WTC11 (cell line): ENCODE measurements around the gene CSNK1G3.

Experiments
- CREM ChIP-seq: sonication (generic); formaldehyde crosslinking; IDR thresholded peaks from 2 replicates; pipeline ENCODE4 v1.8.1; 2022; ENCODE audit warnings: mild to moderate bottlenecking, missing genetic modification reagents, moderate library complexity
- MXD4 ChIP-seq: fragments of 250-450 bp; sonication (Bioruptor Pico); IDR thresholded peaks from 2 replicates; pipeline ENCODE4 v1.8.0; 2021; ENCODE audit warnings: mild to moderate bottlenecking, moderate library complexity, borderline replicate concordance
- NR2C2 ChIP-seq: sonication (generic); formaldehyde crosslinking; IDR thresholded peaks from 2 replicates; pipeline ENCODE4 v1.8.0; 2022; ENCODE audit warnings: mild to moderate bottlenecking, missing genetic modification reagents
- STAT6 ChIP-seq: sonication (generic); formaldehyde crosslinking; conservative IDR thresholded peaks from 2 replicates; pipeline ENCODE4 v1.8.1; 2023; ENCODE audit warnings: mild to moderate bottlenecking, low read depth, missing genetic modification reagents, moderate library complexity
- TF ChIP-seq, protein P1 (sequence below): fragments of 200-600 bp; IDR thresholded peaks from 2 replicates; pipeline ENCODE4 v1.8.0; 2022; ENCODE audit warnings: antibody characterized with exemption

DNA sequence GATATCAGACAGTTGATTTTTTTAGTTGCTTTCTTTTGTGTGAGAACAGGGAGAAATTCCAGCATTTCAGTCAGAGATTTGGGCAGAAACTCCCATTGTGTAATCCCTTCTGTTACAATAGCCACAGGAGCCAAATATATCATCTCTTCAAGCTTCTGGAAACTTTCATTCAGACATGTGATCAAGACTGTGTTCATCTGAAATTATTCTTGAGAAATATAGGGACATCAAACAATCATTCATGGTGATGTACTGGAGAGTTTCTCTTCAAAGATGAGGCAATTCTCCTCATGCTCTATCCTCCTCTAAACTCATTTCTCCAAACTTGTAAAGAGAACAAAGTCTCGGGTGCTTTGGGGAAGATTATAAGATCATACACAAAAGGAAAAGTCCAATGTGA, 35.2 kb upstream of the CSNK1G3 start:
- TF ChIP-seq, protein P1, sequence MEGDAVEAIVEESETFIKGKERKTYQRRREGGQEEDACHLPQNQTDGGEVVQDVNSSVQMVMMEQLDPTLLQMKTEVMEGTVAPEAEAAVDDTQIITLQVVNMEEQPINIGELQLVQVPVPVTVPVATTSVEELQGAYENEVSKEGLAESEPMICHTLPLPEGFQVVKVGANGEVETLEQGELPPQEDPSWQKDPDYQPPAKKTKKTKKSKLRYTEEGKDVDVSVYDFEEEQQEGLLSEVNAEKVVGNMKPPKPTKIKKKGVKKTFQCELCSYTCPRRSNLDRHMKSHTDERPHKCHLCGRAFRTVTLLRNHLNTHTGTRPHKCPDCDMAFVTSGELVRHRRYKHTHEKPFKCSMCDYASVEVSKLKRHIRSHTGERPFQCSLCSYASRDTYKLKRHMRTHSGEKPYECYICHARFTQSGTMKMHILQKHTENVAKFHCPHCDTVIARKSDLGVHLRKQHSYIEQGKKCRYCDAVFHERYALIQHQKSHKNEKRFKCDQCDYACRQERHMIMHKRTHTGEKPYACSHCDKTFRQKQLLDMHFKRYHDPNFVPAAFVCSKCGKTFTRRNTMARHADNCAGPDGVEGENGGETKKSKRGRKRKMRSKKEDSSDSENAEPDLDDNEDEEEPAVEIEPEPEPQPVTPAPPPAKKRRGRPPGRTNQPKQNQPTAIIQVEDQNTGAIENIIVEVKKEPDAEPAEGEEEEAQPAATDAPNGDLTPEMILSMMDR, result no peak
- TF ChIP-seq CREM (CRISPR knock-in tag) (no peak), MXD4 (CRISPR knock-in tag) (no peak), STAT6 (CRISPR knock-in tag) (no peak), NR2C2 (CRISPR knock-in tag) (no peak)
